Peyer's patch (tissue), 4 donors: Measurements from ENCODE around the gene VWF. TPM values are rescaled to one million over a fixed set of nuclear protein-coding genes. Genes with fewer than 3 reads are reported as not detected.
A peak's percentile ranks its signal among the peaks of the same experiment; 100 is the strongest.

Experiments used
- DNase-seq, 3 donors: peaks; one replicate each; pipeline ENCODE4 v3.0.0-alpha.2; 2017 to 2019
- H3K27ac ChIP-seq, 4 donors: fragments of 200-600 bp; sonication (generic); one replicate each; pipeline ENCODE4 v1.5.1; 2016 to 2019
- H3K27me3 ChIP-seq, 2 donors: fragments of 200-600 bp; sonication (generic); one replicate each; pipeline ENCODE4 v1.5.1; 2019
- H3K36me3 ChIP-seq, 3 donors: fragments of 200-600 bp; sonication (generic); one replicate each; pipeline ENCODE4 v1.5.1; 2016 to 2019
- H3K4me1 ChIP-seq, 4 donors: fragments of 200-600 bp; sonication (generic); one replicate each; pipeline ENCODE4 v1.5.1; 2016 to 2019
- H3K4me3 ChIP-seq, 4 donors: fragments of 200-600 bp; sonication (generic); 1 replicate in 3 of 4; 2 replicates in 1 of 4; pipeline ENCODE4 v1.5.1; 2016 to 2019; ENCODE audit warnings: mild to moderate bottlenecking in 1 of 4
- H3K9me3 ChIP-seq, 4 donors: fragments of 200-600 bp; sonication (generic); one replicate each; pipeline ENCODE4 v1.5.1; 2016 to 2019; ENCODE audit warnings: mild to moderate bottlenecking in 1 of 4
- POLR2A ChIP-seq, 2 donors: fragments of 450-650 bp; IDR thresholded peaks; one replicate each; pipeline ENCODE4 v1.5.1; 2017; ENCODE audit warnings: antibody characterized with exemption in 2 of 2, mild to moderate bottlenecking in 2 of 2, moderate library complexity in 2 of 2
- total RNA-seq, 4 donors: library from RNA; depleted of rRNA; stranded (reverse); fragments of >200 nt; gene quantifications; one replicate each; pipeline ENCODE4 v1.1.0, GENCODE V29; 2016
- TF ChIP-seq, protein P1 (sequence below), 6 experiments: fragments of 450-650 bp in 4 of 6; fragments of 200-600 bp in 2 of 6; sonication (generic) in 1 of 6; IDR thresholded peaks; one replicate each; pipeline ENCODE4 v1.5.1; 2017 to 2019; ENCODE audit warnings: antibody characterized with exemption in 6 of 6, mild to moderate bottlenecking in 3 of 6, moderate library complexity in 1 of 6

The VWF gene
- total RNA-seq, 4 donors from 2014 or later: 21.5 to 98.2 (median 62.7) TPM

DNA sequence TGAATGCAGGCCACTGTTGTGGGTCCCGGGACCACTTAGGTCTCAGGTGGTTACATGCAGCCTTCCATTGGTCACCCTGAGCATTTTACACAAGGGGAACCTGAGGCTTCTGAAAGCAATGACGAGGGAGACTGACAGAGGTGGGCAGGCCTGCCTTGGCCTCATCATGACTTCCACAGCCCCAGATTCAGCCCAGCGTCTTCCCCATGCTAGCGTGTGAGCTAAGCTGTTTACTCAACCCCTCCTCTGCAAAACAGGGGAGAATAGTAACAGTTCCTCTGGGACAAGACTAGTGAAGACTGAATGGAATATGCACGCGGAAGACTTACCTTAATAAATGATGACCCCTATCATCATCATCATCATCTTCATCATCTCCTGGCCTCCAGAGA lies 46.8 kb downstream of the VWF start:
- peaks cover 0 to 7% (median 3%) of the 10 kb centered on the region in 4 donors for H3K4me1 ChIP-seq
- H3K27ac ChIP-seq: no peak overlapping the region
- H3K4me3 ChIP-seq: no peak overlapping the region
- no peaks in the 10 kb centered on the region for H3K27me3 ChIP-seq
- H3K36me3 ChIP-seq: no peaks in the 10 kb centered on the region
- no peaks in the 10 kb centered on the region for H3K9me3 ChIP-seq
- DNase-seq: no peak
- TF ChIP-seq, protein P1, sequence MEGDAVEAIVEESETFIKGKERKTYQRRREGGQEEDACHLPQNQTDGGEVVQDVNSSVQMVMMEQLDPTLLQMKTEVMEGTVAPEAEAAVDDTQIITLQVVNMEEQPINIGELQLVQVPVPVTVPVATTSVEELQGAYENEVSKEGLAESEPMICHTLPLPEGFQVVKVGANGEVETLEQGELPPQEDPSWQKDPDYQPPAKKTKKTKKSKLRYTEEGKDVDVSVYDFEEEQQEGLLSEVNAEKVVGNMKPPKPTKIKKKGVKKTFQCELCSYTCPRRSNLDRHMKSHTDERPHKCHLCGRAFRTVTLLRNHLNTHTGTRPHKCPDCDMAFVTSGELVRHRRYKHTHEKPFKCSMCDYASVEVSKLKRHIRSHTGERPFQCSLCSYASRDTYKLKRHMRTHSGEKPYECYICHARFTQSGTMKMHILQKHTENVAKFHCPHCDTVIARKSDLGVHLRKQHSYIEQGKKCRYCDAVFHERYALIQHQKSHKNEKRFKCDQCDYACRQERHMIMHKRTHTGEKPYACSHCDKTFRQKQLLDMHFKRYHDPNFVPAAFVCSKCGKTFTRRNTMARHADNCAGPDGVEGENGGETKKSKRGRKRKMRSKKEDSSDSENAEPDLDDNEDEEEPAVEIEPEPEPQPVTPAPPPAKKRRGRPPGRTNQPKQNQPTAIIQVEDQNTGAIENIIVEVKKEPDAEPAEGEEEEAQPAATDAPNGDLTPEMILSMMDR (IDR thresholded peaks at IDR 0.05): no peak
- TF ChIP-seq POLR2A (IDR thresholded peaks at IDR 0.05): no peak

DNA sequence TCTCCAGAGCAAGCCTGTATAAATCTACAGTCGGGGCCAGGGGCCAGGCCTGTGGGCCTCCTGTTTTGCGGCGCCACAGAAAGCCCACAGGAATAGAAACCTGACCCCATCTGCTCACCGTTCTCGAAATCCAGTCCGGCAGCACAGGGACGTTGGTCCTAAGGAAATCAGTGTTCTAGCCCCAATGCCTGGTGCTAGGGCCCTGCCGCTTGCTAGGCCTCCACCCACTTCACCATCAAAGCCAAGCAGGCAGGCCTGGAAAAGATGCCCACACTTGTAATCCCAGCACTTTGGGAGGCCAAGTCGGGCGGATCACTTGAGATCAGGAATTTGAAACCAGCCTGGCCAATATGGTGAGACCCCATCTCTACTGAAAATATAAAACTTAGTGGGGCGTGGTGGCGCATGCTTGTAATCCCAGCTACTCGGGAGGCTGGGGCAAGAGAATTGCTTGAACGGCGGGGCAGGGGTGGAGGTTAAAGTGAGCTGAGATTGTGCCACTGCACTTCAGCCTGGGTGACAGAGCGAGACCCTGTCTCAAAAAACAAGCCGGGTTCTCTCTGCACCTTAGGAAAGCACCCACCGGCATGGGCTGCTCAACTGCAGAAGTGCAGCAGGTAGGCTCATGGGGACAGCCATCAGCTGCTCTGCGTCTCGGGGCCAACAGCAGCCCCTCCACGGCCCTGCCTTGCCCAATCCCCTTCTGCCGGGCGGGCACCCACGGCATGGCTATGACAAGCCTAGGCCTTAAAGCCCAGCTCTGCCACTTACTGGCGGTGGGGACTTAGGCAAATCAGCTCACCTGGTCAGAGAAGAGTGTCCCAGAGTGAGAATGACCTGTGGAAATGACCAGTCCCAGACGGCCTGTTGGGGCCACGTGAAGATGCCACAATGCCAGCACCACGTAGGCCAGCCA lies 47.4 kb downstream of the VWF start:
- Histone ChIP-seq H3K27ac (no peak overlapping the region), H3K4me1 (peaks cover 0 to 7% (median 3%) of the 10 kb centered on the region in 4 donors), H3K4me3 (no peak overlapping the region), H3K27me3 (no peaks in the 10 kb centered on the region), H3K36me3 (no peaks in the 10 kb centered on the region), H3K9me3 (no peaks in the 10 kb centered on the region)
- no peak for TF ChIP-seq POLR2A (IDR thresholded peaks at IDR 0.05)
- TF ChIP-seq, protein P1 (IDR thresholded peaks at IDR 0.05): no peak
- peak in 1 of 3 donors; percentile 40 for DNase-seq

DNA sequence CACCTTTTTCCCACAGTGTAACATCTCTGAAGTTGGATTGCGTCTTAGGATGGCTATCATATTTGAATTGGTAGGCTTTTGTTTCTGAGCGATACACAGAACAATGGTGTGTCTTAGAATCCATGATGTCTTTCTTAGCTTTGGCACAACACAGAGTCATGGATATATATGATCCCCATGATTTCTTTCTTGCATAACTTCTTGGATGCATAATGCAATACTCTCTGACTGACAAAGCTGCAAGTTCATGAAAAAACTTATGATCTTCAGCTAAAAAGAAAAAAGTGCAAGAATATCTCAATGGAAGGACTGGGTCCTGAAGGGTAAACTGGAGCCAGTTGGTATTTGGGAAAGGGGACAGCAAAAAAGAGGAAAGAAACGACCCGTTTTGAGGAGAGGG lies 48.1 kb downstream of the VWF start:
- TF ChIP-seq, protein P1 (IDR thresholded peaks at IDR 0.05): no peak
- no peak for TF ChIP-seq POLR2A (IDR thresholded peaks at IDR 0.05)
- H3K27ac ChIP-seq: no peak overlapping the region
- DNase-seq: no peak

DNA sequence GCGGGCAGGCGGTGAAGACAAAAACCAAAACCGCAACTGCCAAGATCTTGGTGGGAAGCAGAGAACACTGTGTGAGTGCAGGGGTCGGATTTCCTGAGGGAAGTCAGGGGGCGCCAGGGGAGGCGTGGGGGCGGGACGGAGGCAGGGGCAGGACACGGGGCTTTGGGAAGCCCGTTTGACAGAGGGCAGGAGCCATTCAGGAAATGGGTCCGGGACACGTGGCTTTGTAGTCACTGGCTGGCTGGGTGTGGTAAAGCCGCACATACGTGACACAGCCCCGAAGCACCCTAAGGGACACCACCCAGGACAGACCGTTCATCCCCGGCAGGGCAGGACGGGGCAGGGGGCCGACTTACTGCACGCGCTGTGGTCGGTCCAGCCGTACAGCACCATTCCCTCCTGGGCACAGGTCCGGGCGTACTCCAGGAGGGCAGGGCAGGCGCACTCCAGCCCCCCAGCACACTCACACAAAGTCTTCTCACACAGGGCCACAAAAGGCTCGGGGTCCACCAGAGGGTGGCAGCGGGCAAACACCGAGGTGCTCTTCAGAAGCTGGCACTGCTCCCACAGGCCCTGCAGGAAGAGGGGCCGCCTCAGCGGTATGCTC lies 49.4 kb downstream of the VWF start:
- TF ChIP-seq POLR2A (IDR thresholded peaks at IDR 0.05): no peak
- TF ChIP-seq, protein P1 (IDR thresholded peaks at IDR 0.05): no peak
- no peaks in the 10 kb centered on the region for H3K36me3 ChIP-seq
- H3K27ac ChIP-seq: peak overlapping the region in 1 of 4 donors; percentile 9
- no peaks in the 10 kb centered on the region for H3K9me3 ChIP-seq
- peak in 2 of 3 donors; percentile 17 to 68 for DNase-seq
- no peaks in the 10 kb centered on the region for H3K27me3 ChIP-seq
- H3K4me1 ChIP-seq: peaks cover 0 to 12% (median 3%) of the 10 kb centered on the region in 4 donors
- peak overlapping the region in 3 of 4 donors; percentile 22 to 40 (median 25) for H3K4me3 ChIP-seq

More for the DNA sequence above, 48.1 kb downstream of the VWF start:
- no peaks in the 10 kb centered on the region for H3K9me3 ChIP-seq
- peaks cover 0 to 7% (median 3%) of the 10 kb centered on the region in 4 donors for H3K4me1 ChIP-seq
- no peak overlapping the region for H3K4me3 ChIP-seq
- no peaks in the 10 kb centered on the region for H3K27me3 ChIP-seq
- H3K36me3 ChIP-seq: no peaks in the 10 kb centered on the region

DNA sequence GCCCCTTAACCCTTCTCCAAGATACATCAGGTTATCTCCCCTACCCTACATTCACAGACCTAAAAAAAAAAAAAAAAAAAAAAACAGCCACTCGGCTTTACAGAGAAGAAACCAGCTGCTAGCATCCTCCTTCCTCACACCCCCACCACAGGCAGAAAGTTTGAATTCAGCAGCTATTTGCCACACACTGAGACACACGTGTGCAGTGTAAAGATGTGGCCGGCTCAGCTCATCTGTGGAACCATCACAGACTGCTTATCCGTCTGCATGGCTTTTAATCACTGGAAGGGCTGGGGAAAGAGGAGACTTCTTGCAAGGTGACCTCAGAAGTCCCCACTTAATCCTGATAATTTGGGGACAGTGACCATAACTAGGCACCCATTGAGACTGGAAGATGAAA lies 50.0 kb downstream of the VWF start:
- no peaks in the 10 kb centered on the region for H3K36me3 ChIP-seq
- H3K9me3 ChIP-seq: no peaks in the 10 kb centered on the region
- H3K4me3 ChIP-seq: peak overlapping the region in 1 of 4 donors; percentile 40
- H3K27ac ChIP-seq: peak overlapping the region in 1 of 4 donors; percentile 9
- H3K4me1 ChIP-seq: peaks cover 0 to 19% (median 3%) of the 10 kb centered on the region in 4 donors
- H3K27me3 ChIP-seq: no peaks in the 10 kb centered on the region
- TF ChIP-seq POLR2A (IDR thresholded peaks at IDR 0.05): no peak
- TF ChIP-seq, protein P1 (IDR thresholded peaks at IDR 0.05): no peak
- DNase-seq: no peak
